ENCODE data around the gene BAIAP3.

GRCh38 chr16:1309888-1310831 is 23.3 kb upstream of the BAIAP3 start:
- TF ChIP-seq POLR2AphosphoS5 (IDR thresholded peaks at IDR 0.05; ENCODE audit: borderline replicate concordance, low read depth, low read length) (no peak), EZH2 (IDR thresholded peaks at IDR 0.05) (no peak), FOXP2 (optimal IDR thresholded peaks at IDR 0.05; ENCODE audit: control extremely low read depth, extremely low read length, insufficient read depth) (no peak)

Measured in SK-N-MC (cell line).